ENCODE data around the gene RNF135. TPM values are rescaled to one million over a fixed set of nuclear protein-coding genes. Genes with fewer than 3 reads are reported as not detected.

The RNF135 gene
- total and polyA plus RNA-seq, 2 of the 4 experiments (the other 2 are of a cell fraction): 5.9 to 9.0 TPM

- no peaks in the 10 kb centered on the region for H3K9me3 ChIP-seq (ENCODE audit: control insufficient read depth, insufficient read depth, low read length)
- TF ChIP-seq MAFK (IDR thresholded peaks at IDR 0.05; ENCODE audit: low read depth, low read length): no peak
- no peak for TF ChIP-seq CHD1 (IDR thresholded peaks at IDR 0.05; ENCODE audit: low read depth, low read length)
- no peak for TF ChIP-seq CTCF (conservative IDR thresholded peaks at IDR 0.05; ENCODE audit: low read depth, low read length)
- TF ChIP-seq SMC3 (IDR thresholded peaks at IDR 0.05; ENCODE audit: low read depth, low read length): no peak
- TF ChIP-seq MXI1 (IDR thresholded peaks at IDR 0.05; ENCODE audit: borderline replicate concordance, low read depth, low read length): no peak
- no peak for TF ChIP-seq NFE2L2 (IDR thresholded peaks at IDR 0.05; ENCODE audit: low read depth, low read length)
- TF ChIP-seq ELK1 (IDR thresholded peaks at IDR 0.05; ENCODE audit: borderline replicate concordance, low read depth, low read length): no peak
- no peak for TF ChIP-seq MAZ (IDR thresholded peaks at IDR 0.05; ENCODE audit: borderline replicate concordance, low read depth, low read length)
- no peak for TF ChIP-seq POLR2A (IDR thresholded peaks at IDR 0.05; ENCODE audit: low read depth, low read length)
- no peak for TF ChIP-seq RCOR1 (IDR thresholded peaks at IDR 0.05; ENCODE audit: insufficient replicate concordance, low read length)
- TF ChIP-seq USF2 (IDR thresholded peaks at IDR 0.05; ENCODE audit: low read depth, low read length): no peak
- no peak for TF ChIP-seq RAD21 (IDR thresholded peaks at IDR 0.05; ENCODE audit: low read length)
- no peak for TF ChIP-seq RFX5 (IDR thresholded peaks at IDR 0.05; ENCODE audit: low read depth, low read length)
- no peak for TF ChIP-seq BHLHE40 (IDR thresholded peaks at IDR 0.05; ENCODE audit: low read depth, low read length)
- H3K4me1 ChIP-seq (ENCODE audit: control insufficient read depth, insufficient read depth, low read length): no peaks in the 10 kb centered on the region
- POLR2A ChIA-PET (ENCODE audit: unreplicated experiment): no interaction called here
- ATAC-seq (ENCODE audit: low read depth) (no peak), DNase-seq (no peak)
- peaks cover 9% of the 10 kb centered on the region for H3K9me1 ChIP-seq (ENCODE audit: insufficient read depth, low read length)
- WGBS, 2 experiments (ENCODE audit: extremely low coverage in 2 of 2, insufficient read length in 1 of 2): 89% methylated on average over 3 of the region's 8 CpGs; no CpG with 5 or more reads in 1 of the 2 experiments
- BruUV-seq (replicated peaks): no TSS peak
- peaks cover 7% of the 10 kb centered on the region for H3K36me3 ChIP-seq (ENCODE audit: control insufficient read depth, insufficient read depth, low read length)
- no peaks in the 10 kb centered on the region; the same call in 1 of the 2 replicates for H4K20me1 ChIP-seq (ENCODE audit: insufficient read depth, low read length)
- no peak overlapping the region for H3K4me3 ChIP-seq (ENCODE audit: insufficient read depth, low read depth, low read length)
- no peak overlapping the region for H3K14ac ChIP-seq (replicated peaks; ENCODE audit: low read depth, low read length)
- H2AFZ ChIP-seq (replicated peaks; ENCODE audit: low read length, poor library complexity): no peak overlapping the region
- no peak overlapping the region for H3K4ac ChIP-seq (ENCODE audit: low read depth, low read length)
- H4K8ac ChIP-seq (ENCODE audit: low read depth in 2 of 2, low read length in 2 of 2): no peak overlapping the region
- no peak overlapping the region for H3K4me2 ChIP-seq (ENCODE audit: low read depth, low read length)
- no peak overlapping the region for H4K5ac ChIP-seq (ENCODE audit: low read depth, low read length)
- CTCF ChIA-PET: no interaction called here
- H2BK15ac ChIP-seq (ENCODE audit: low read depth, low read length): no peak overlapping the region
- H3K23ac ChIP-seq (ENCODE audit: low read depth, low read length): no peak overlapping the region
- dilution Hi-C loops (cut with HindIII; ENCODE audit: low sequenced_read_pairs, unreplicated experiment) (no loop called here), intact Hi-C loops (cut with micrococcal nuclease) (no loop called here), in situ Hi-C loops (cut with MboI; ENCODE audit: low sequenced_read_pairs) (no loop called here)
- no peak overlapping the region for H2BK20ac ChIP-seq (ENCODE audit: low read depth, low read length)
- no peak overlapping the region for H2AK5ac ChIP-seq (ENCODE audit: low read depth, low read length)
- H3K27me3 ChIP-seq (ENCODE audit: control insufficient read depth, insufficient read depth, low read length): no peaks in the 10 kb centered on the region
- H2BK5ac ChIP-seq (ENCODE audit: low read depth, low read length, poor library complexity, severe bottlenecking): no peak overlapping the region
- no peak overlapping the region for H3K18ac ChIP-seq (ENCODE audit: low read depth, low read length)
- no peak overlapping the region for H2BK120ac ChIP-seq (ENCODE audit: low read depth, low read length)
- no peak overlapping the region for H4K91ac ChIP-seq (ENCODE audit: insufficient read depth, low read depth, low read length)
- no peak overlapping the region for H3K9ac ChIP-seq (ENCODE audit: low read depth, low read length)
- peak overlapping the region; percentile 50 for H2AK9ac ChIP-seq (replicated peaks; ENCODE audit: low read depth, low read length, poor library complexity)
- H3K27ac ChIP-seq (ENCODE audit: insufficient read depth, low read length): no peak overlapping the region
- no peak overlapping the region for H3K56ac ChIP-seq (ENCODE audit: extremely low read depth, insufficient read depth, low read length)
- peaks cover 0 to 16% of the 10 kb centered on the region in 2 experiments; a peak in 2 of 4 replicates for H3K79me1 ChIP-seq (ENCODE audit: low read depth in 1 of 2, low read length in 2 of 2)
Measured at GRCh38 chr17:30981531-30982519, 11.0 kb downstream of the RNF135 start.

All from IMR-90 (cell line).